Loucy (cell line): ENCODE data around the gene IL26.

Experiments
- EZH2phosphoT487 ChIP-seq: fragments of 200-600 bp; IDR thresholded peaks from 2 replicates; pipeline ENCODE4 v1.6.1; 2018; ENCODE audit warnings: antibody characterized with exemption, mild to moderate bottlenecking, moderate library complexity, borderline replicate concordance
- TF ChIP-seq, protein P1 (sequence below): fragments of 200-600 bp; sonication (generic); conservative IDR thresholded peaks from 2 replicates; pipeline ENCODE4 v1.5.1; 2014; ENCODE audit warnings: mild to moderate bottlenecking, antibody characterized with exemption, low read length

GRCh38 chr12:68154779-68155178 lies 70.8 kb downstream of the IL26 start:
- TF ChIP-seq, protein P1, sequence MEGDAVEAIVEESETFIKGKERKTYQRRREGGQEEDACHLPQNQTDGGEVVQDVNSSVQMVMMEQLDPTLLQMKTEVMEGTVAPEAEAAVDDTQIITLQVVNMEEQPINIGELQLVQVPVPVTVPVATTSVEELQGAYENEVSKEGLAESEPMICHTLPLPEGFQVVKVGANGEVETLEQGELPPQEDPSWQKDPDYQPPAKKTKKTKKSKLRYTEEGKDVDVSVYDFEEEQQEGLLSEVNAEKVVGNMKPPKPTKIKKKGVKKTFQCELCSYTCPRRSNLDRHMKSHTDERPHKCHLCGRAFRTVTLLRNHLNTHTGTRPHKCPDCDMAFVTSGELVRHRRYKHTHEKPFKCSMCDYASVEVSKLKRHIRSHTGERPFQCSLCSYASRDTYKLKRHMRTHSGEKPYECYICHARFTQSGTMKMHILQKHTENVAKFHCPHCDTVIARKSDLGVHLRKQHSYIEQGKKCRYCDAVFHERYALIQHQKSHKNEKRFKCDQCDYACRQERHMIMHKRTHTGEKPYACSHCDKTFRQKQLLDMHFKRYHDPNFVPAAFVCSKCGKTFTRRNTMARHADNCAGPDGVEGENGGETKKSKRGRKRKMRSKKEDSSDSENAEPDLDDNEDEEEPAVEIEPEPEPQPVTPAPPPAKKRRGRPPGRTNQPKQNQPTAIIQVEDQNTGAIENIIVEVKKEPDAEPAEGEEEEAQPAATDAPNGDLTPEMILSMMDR: no peak
- TF ChIP-seq EZH2phosphoT487: no peak
